Stimulated activated memory B cell treated with anti-CD40 and anti-IgM and Interleukin-4, amounts not matched to agents 10 μg/mL and 1 μg/mL and 100 μg/mL, for 72 hours (primary cell): ENCODE results near the gene NMB.
"Not testable (repeated sequence)": the region's sequence is repeated elsewhere in the genome, so short reads cannot be mapped to it uniquely, and the experiment has no call there.

Experiments
- ATAC-seq: fragments of 150-1000 bp; cut with Tn5 transposase; 2 replicates; pipeline ENCODE4 v1.10.0; 2021
- H3K27ac Mint-ChIP-seq: one replicate; pipeline ENCODE4 v1.8.0; 2022; ENCODE audit warnings: mild to moderate bottlenecking, mixed read lengths
- H3K27me3 Mint-ChIP-seq: one replicate; pipeline ENCODE4 v1.8.0; 2022; ENCODE audit warnings: mixed read lengths
- H3K36me3 Mint-ChIP-seq: one replicate; pipeline ENCODE4 v1.8.0; 2022; ENCODE audit warnings: mixed read lengths
- H3K4me1 Mint-ChIP-seq: one replicate; pipeline ENCODE4 v1.8.0; 2022; ENCODE audit warnings: mixed read lengths
- H3K4me3 Mint-ChIP-seq: one replicate; pipeline ENCODE4 v1.8.0; 2022; ENCODE audit warnings: mild to moderate bottlenecking, moderate library complexity, mixed read lengths
- H3K9me3 Mint-ChIP-seq: one replicate; pipeline ENCODE4 v1.8.0; 2022; ENCODE audit warnings: mixed read lengths

The NMB gene, protein sequence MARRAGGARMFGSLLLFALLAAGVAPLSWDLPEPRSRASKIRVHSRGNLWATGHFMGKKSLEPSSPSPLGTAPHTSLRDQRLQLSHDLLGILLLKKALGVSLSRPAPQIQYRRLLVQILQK

DNA sequence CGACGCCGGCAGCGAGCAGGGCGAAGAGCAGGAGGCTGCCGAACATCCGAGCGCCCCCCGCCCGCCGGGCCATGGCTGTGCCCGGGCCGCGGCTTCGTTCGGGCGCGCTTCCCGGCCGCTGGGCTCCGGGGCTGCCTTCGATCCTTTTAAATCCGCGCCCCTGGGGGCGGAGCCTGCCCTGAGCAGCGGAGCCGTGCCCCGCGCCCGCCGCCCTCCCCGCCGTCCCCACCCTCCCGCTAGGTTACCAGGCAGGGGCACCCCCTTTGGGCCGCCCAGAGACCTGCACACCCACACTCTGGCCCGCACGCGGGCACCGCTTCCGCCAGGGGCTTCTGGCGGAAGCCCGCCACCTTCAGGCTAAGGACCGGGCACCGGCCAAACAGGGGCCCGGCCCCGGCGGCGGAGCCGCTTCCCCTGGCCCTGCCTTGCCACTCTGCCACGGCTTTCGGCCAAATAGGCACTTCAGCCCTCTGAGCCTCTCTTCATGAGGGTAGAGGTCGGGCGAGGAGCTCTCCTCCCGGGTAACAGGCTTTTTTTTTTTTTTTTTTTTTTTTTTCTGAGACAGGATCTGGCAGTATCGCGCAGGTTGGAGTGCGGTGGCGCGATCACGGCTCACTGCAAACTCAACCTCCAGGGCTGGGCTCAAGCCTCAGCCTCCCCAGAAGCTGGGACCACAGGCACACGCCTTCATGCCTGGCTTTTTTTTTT, at the start of gene NMB:
NMB (minus strand) TSS at position 120 of the 708 bp plus-strand sequence; CDS start at position 73, 47 bp downstream.
- H3K4me3 Mint-ChIP-seq = peak within 1 kb of the TSS; percentile 80
- peaks cover 50% of the 10 kb centered on the region for H3K4me1 Mint-ChIP-seq
- ATAC-seq = peak; percentile 88
- no peaks in the 10 kb centered on the region for H3K9me3 Mint-ChIP-seq
- peak within 1 kb of the TSS; percentile 85 for H3K27ac Mint-ChIP-seq
- H3K36me3 Mint-ChIP-seq = peaks cover 6% of the 10 kb centered on the region
- no peaks in the 10 kb centered on the region for H3K27me3 Mint-ChIP-seq

DNA sequence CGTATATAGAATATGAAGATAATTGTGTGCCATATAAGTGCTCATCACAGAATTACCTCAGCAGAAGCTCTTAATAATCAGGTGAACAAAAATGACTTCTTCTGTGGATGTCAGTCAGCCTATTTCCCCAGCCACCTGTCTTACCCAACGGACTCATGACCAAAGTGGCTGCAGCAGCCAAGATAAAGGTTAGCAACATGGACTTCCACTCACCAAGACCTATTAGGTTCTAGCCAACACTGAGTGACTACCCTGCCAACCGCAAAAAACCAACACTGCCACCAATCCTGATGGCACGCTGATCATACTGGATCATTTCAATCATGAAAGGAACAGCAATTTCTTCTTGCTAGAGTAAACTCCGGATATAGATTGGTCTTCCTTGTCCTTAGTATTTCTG, 45.8 kb upstream of the NMB start:
- H3K27ac Mint-ChIP-seq = no peak overlapping the region
- no peaks in the 10 kb centered on the region for H3K27me3 Mint-ChIP-seq
- peaks cover 30% of the 10 kb centered on the region for H3K36me3 Mint-ChIP-seq
- no peak overlapping the region for H3K4me3 Mint-ChIP-seq
- H3K4me1 Mint-ChIP-seq = peaks cover 69% of the 10 kb centered on the region
- ATAC-seq = no peak
- H3K9me3 Mint-ChIP-seq = no peaks in the 10 kb centered on the region

DNA sequence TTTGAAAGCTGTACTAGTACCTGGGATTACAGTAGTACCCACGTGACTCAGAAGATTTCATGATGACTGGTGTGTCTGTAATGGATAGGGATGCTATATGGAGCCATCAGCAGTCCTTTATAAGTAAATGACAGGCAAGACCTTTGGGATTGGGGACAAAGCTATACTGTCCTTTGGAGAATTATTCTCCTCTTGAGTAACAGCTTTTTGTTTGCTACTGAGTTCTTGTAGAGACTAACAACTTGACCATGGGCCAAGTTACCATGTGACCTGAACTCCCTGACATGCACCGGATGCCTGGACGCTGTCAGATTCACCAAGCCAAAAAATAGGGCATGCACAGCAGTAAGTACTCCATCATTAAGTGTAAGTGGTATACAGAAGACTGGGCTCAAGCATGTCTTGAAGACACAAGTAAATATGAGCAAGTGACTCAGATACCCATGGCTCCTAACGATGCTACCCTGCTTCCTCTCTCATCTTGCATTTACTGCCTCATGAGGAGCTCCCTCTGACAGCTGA, 45.0 kb upstream of the NMB start:
- Mint-ChIP-seq H3K4me3 (no peak overlapping the region), H3K4me1 (peaks cover 66% of the 10 kb centered on the region), H3K9me3 (no peaks in the 10 kb centered on the region), H3K27ac (no peak overlapping the region), H3K27me3 (no peaks in the 10 kb centered on the region), H3K36me3 (peaks cover 23% of the 10 kb centered on the region)
- no peak for ATAC-seq

DNA sequence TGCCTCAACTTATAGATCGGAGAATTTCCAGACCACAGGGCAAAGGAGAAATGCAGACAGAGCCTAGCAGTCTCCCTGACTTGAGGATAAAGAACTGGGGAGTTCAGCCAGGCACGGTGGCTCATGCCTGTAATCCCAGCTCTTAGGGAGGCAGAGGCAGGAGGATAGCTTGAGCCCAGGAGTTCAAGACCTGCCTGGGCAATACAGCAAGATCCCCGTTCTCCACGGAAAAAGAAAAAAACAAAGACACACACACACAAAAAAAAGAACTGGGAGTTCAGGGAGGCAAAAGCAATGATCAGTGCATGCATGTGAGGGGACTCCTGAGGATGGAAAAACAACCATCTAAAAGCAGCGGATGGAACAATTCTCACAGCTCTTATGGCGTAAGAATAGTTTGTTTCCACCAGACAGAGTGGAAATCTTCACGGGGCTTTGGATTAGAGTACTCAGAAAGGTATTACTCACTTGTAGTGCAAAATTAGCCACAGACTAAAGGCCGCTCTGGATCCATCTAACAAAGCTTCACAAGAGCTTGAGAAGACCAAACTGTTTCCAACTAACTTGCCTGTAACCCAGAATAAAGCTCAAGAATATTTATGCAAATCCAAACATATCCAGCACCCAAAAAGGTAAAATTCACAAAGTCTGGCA, 41.7 kb upstream of the NMB start:
- Mint-ChIP-seq H3K4me1 (peaks cover 52% of the 10 kb centered on the region), H3K36me3 (peaks cover 23% of the 10 kb centered on the region), H3K27me3 (no peaks in the 10 kb centered on the region), H3K9me3 (no peaks in the 10 kb centered on the region), H3K4me3 (no peak overlapping the region), H3K27ac (peak overlapping the region; percentile 26)
- ATAC-seq = peak; percentile 47

DNA sequence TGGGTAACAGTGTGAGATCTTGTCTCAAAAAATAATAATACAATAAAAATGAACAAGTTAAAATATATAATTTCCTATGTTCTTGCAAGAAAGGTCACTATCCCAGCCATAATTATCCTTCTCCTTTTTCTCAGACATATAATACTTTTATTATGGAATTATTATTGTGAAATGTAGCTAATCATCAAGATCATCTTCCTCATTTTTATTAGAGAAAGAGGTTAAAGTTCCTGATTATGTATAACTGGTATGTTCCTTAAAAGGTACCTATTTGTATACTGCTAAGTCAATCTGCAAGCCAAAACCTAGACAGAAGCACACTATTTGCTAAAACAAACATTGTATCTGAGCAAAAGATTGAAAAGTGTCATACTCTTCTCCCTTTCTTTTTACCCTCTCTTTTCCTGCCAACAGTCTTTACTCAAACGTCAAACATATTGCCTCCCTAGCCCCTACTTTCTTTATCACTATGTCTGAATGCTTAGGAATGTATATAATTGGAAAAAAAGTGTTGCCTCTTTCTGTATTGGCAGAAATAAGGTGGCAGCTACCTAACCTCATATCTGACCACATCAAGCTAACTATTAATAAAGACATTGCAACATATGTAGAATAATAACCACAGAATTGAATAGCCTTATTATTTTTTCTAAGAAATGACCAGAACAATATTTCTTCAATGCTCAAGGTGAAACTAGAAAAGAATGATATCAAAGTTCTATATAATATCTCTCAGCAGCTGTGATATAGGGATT, 39.4 kb upstream of the NMB start:
- no peak for ATAC-seq
- Mint-ChIP-seq H3K27ac (no peak overlapping the region), H3K27me3 (no peaks in the 10 kb centered on the region), H3K4me3 (no peak overlapping the region), H3K9me3 (no peaks in the 10 kb centered on the region), H3K36me3 (peaks cover 9% of the 10 kb centered on the region), H3K4me1 (peaks cover 33% of the 10 kb centered on the region)

DNA sequence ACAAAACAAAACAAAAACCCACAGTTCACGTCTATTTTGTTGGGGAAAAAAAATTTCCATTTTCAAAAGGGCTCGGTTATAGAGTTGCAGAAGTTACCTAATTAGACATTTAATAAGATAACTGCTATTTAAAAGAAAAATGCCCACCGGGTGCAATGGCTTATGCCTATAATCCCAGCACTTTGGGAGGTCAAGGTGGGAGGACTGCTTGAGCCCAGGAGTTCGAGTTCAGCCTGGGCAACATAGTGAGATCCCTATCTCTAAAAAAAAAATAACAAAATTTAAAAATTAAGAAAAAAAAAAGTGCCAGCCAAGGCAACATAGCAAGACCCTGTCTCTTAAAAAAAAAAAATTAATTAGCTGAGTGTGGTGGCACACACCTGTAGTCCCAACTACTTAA, 38.8 kb upstream of the NMB start:
- no peak overlapping the region for H3K4me3 Mint-ChIP-seq
- H3K4me1 Mint-ChIP-seq = peaks cover 38% of the 10 kb centered on the region
- no peak for ATAC-seq
- no peaks in the 10 kb centered on the region for H3K27me3 Mint-ChIP-seq
- H3K36me3 Mint-ChIP-seq = peaks cover 14% of the 10 kb centered on the region
- no peak overlapping the region for H3K27ac Mint-ChIP-seq
- no peaks in the 10 kb centered on the region for H3K9me3 Mint-ChIP-seq

DNA sequence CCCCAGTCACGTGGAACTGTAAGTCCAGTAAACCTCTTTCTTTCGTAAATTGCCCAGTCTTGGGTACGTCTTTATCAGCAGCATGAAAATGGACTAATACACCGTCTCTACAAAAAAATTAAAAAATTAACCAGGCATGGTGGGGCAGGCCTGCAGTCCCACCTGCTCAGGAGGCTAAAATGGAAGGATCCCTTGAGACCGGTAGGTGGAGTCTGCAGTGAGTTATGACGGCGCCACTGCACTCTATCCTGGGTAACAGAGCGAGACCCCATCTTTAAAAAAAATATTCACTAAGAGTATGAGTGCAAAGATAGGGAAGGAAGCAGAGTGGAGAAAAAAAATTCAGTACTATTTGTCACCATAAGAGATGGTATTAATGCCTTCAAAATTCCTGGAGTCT, 32.3 kb upstream of the NMB start:
- Mint-ChIP-seq H3K36me3 (peaks cover 39% of the 10 kb centered on the region), H3K27me3 (no peaks in the 10 kb centered on the region), H3K9me3 (peaks cover 4% of the 10 kb centered on the region), H3K4me1 (peaks cover 43% of the 10 kb centered on the region), H3K4me3 (no peak overlapping the region), H3K27ac (peak overlapping the region; percentile 36)
- ATAC-seq = no peak

DNA sequence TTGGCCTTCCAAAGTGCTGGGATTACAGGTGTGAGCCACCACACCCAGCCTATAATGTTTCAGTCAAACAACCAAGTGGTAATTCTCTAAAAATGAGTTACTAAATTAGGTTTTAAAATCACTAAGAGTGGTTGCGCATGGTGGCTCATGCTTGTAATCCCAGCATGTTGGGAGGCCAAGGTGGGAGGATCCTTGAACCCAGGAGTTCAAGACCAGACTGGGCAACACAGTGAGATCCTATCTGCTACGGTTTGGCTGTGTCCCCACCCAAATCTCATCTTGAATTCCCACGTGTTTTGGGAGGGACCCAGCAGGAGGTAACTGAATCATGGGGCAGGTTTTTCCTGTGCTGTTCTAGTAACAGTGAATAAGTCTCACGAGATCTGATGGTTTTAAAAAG, 31.9 kb upstream of the NMB start:
- H3K36me3 Mint-ChIP-seq = peaks cover 42% of the 10 kb centered on the region
- ATAC-seq = no peak
- H3K27me3 Mint-ChIP-seq = no peaks in the 10 kb centered on the region
- H3K4me3 Mint-ChIP-seq = no peak overlapping the region
- peaks cover 4% of the 10 kb centered on the region for H3K9me3 Mint-ChIP-seq
- H3K27ac Mint-ChIP-seq = peak overlapping the region; percentile 36
- H3K4me1 Mint-ChIP-seq = peaks cover 43% of the 10 kb centered on the region

DNA sequence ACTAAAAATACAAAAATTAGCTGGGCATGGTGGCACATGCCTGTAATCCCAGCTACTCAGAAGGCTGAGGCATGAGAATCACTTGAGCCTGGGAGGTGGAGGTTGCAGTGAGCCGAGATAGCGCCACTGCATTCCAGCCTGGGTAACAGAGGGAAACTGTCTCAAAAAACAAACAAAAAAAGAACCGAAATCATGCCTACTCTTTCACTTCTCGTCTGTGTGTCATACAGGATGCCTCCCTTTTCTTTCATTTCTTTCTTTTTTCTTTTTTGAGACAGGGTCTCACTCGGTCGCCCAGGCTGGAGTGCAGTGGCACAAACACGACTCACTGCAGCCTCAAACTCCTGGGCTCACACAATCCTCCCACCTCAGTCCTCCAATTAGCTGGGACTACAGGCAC, 28.4 kb upstream of the NMB start:
- not testable (repeated sequence) for H3K9me3 Mint-ChIP-seq, H3K27me3 Mint-ChIP-seq
- Mint-ChIP-seq H3K4me1 (peaks cover 40% of the 10 kb centered on the region), H3K4me3 (peak overlapping the region; percentile 78), H3K36me3 (peaks cover 60% of the 10 kb centered on the region), H3K27ac (peak overlapping the region; percentile 79)
- peak; percentile 80 for ATAC-seq

DNA sequence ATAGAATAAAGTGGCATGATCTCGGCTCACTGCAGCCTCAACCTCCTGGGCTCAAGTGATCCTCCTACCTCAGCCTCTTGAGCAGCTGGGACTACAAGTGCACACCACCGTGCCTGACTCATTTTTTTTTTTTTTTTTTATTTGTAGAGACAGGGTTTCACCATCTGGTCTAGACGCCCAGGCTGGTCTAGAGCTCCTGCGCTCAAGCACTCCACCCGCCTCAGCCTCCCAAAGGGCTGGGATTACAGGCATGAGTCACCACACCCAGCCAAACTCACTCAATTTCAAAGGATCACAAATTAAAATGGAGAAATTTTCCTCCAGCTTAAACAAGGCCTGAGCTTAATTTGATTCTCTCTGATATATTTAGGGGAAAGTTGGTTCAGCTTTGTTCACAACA, 27.3 kb upstream of the NMB start:
- Mint-ChIP-seq H3K27ac (no peak overlapping the region), H3K36me3 (peaks cover 53% of the 10 kb centered on the region), H3K9me3 (peaks cover 3% of the 10 kb centered on the region), H3K4me3 (no peak overlapping the region), H3K27me3 (no peaks in the 10 kb centered on the region), H3K4me1 (peaks cover 33% of the 10 kb centered on the region)
- ATAC-seq = no peak

DNA sequence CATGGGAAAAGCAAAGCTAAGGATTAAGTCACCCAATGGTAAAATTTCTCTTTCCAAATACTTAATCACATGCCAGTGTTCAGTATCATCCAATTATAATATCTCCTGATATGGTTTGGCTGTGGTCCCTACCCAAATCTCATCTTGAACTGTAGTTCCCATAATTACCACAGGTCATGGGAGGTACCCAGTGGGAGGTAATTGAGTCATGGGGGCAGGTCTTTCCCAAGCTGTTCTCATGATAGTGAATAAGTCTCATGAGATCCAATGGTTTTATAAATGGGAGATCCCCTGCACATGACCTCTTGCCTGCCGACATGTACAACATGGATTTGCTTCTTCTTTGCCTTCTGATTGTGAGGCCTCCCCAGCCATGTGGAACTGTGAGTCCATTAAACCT, 26.1 kb upstream of the NMB start:
- no peak overlapping the region for H3K27ac Mint-ChIP-seq
- no peaks in the 10 kb centered on the region for H3K9me3 Mint-ChIP-seq
- no peak overlapping the region for H3K4me3 Mint-ChIP-seq
- H3K27me3 Mint-ChIP-seq = no peaks in the 10 kb centered on the region
- peaks cover 48% of the 10 kb centered on the region for H3K36me3 Mint-ChIP-seq
- peaks cover 29% of the 10 kb centered on the region for H3K4me1 Mint-ChIP-seq
- no peak for ATAC-seq

DNA sequence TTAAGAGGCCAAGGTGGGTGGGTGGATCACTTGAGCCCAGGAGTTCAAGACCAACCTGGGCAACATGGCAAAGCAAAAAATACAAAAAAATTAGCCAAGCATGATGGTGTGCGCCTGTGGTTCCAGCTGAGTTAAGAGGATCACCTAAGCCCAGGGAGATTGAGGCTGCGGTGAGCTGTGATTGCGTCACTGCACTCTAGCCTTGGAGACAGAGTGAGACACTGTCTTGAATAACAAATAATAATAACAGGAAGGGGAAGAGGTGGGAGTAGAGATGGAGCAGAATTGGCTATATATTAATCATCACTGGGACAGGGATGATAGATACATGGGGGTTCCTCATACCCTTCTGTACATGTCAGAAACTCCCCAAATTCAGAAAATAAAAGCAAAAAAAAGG, 23.8 kb upstream of the NMB start:
- H3K4me3 Mint-ChIP-seq = no peak overlapping the region
- H3K36me3 Mint-ChIP-seq = peaks cover 43% of the 10 kb centered on the region
- peaks cover 14% of the 10 kb centered on the region for H3K4me1 Mint-ChIP-seq
- H3K27me3 Mint-ChIP-seq = no peaks in the 10 kb centered on the region
- H3K27ac Mint-ChIP-seq = peak overlapping the region; percentile 58
- ATAC-seq = peak; percentile 66
- H3K9me3 Mint-ChIP-seq = no peaks in the 10 kb centered on the region

DNA sequence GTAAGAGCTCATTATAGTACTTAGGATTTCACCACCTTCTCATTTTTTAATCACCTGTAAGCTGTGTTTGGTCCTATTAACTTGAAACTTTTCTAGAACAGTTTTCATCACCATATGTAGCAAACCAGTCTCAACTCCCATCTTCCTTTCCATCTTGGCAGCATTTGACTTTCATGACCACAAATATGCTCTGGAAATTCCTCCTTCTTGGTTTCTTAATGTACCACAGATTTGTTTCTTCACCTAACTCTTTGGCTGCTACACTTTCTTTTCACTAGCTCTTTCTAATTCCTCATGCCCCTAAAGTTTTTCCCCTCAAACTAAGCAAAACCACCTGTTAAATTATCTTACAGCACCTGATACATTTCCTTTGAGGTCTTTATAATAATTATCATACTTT, 13.2 kb upstream of the NMB start:
- H3K27ac Mint-ChIP-seq = peak overlapping the region; percentile 25

DNA sequence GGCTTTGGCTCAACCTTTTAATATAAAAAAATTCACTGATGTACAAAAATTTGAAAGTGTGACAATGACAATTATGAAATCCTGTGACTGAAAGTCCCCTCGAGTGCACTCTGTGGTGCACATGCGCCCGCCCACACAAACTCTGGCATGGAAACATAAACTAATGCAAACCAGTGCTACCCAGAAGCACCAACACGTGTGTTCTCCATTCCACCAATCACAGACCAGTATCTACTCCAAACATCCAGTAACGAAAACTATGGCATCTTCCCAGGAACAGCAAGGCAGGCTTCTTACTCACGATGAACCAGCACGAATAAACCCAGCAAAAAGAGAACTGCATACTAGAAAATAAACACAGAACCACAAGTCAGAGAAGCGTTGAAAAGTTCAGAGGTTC, 11.7 kb upstream of the NMB start:
- H3K27me3 Mint-ChIP-seq = no peaks in the 10 kb centered on the region
- peaks cover 13% of the 10 kb centered on the region for H3K4me1 Mint-ChIP-seq
- peaks cover 58% of the 10 kb centered on the region for H3K36me3 Mint-ChIP-seq
- H3K9me3 Mint-ChIP-seq = no peaks in the 10 kb centered on the region
- H3K27ac Mint-ChIP-seq = no peak overlapping the region
- no peak overlapping the region for H3K4me3 Mint-ChIP-seq
- ATAC-seq = no peak

More for the DNA sequence above, 13.2 kb upstream of the NMB start:
- H3K9me3 Mint-ChIP-seq = no peaks in the 10 kb centered on the region
- ATAC-seq = no peak
- H3K27me3 Mint-ChIP-seq = no peaks in the 10 kb centered on the region
- peaks cover 13% of the 10 kb centered on the region for H3K4me1 Mint-ChIP-seq
- peaks cover 52% of the 10 kb centered on the region for H3K36me3 Mint-ChIP-seq
- H3K4me3 Mint-ChIP-seq = no peak overlapping the region

DNA sequence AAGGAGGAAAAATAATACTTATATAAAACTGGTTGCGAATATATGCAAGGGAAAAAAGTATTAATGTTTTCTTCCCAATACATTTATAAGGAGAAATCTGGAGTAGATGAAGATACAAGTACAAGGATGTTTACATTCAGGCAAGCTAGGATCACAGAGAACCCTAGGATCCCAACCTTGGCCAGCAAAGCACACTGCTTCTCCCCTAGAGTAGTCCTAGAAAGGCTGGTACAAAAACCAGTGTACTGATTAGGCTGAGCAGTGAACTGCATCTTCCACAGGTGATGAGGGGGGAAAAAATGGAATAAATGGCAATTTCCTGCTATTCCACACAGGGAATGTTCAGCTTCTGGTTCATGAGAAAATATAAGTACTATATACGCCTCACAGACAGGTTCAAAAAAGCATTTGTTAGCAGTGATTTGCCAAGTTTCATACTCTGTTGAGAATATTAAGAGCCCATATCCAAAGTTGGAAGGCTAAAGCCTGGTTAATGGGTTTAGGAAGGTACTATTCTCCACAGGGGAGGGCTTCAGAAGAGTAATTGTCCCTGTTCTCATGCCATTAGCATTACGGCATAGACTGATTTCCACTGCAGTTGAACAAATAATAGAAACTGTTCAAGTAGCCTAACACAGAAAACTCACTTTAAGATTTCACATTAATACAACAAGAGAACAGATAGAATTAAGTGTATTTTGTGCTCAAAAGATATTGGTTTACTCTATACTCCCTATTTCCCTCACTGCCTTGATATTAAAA, 10.4 kb upstream of the NMB start:
- H3K36me3 Mint-ChIP-seq = peaks cover 66% of the 10 kb centered on the region
- H3K4me3 Mint-ChIP-seq = no peak overlapping the region
- H3K4me1 Mint-ChIP-seq = peaks cover 13% of the 10 kb centered on the region
- H3K27me3 Mint-ChIP-seq = no peaks in the 10 kb centered on the region
- no peaks in the 10 kb centered on the region for H3K9me3 Mint-ChIP-seq
- no peak overlapping the region for H3K27ac Mint-ChIP-seq
- no peak for ATAC-seq
